Naive thymus-derived CD8-positive, alpha-beta T cell (primary cell): ENCODE data around the gene PLEKHA7. TPM values are rescaled to one million over a fixed set of nuclear protein-coding genes. Genes with fewer than 3 reads are reported as not detected.

Experiments
- ATAC-seq, 2 donors: fragments of 150-1000 bp; cut with Tn5 transposase in 1 of 2; sonication (Bioruptor Pico), chemical (Tn5 transposase) in 1 of 2; 1 replicate in 1 of 2; 2 replicates in 1 of 2; pipeline ENCODE4 v1.10.0; 2021; ENCODE audit warnings: mild to moderate bottlenecking in 2 of 2, moderate library complexity in 2 of 2
- POLR2A ChIA-PET: fragments of 350-600 bp; sonication (Branson Sonifier 250); formaldehyde crosslinking; loops from one replicate; lab custom pipeline; 2021; ENCODE audit warnings: antibody characterized with exemption; lab: Charles Lee
- DNase-seq, 10 donors: peaks; one replicate each; pipeline versions ENCODE4 v3.0.0 to v3.0.0-alpha.2; 2020 to 2022
- H3K27ac Mint-ChIP-seq, 10 donors: one replicate each; pipeline ENCODE4 v1.8.0; 2020 to 2022; ENCODE audit warnings: mild to moderate bottlenecking in 10 of 10, mixed read lengths in 10 of 10, moderate library complexity in 4 of 10, inconsistent platforms in 1 of 10
- H3K27me3 Mint-ChIP-seq, 5 donors: one replicate each; pipeline ENCODE4 v1.8.0; 2021 to 2022; ENCODE audit warnings: mixed read lengths in 5 of 5
- H3K36me3 Mint-ChIP-seq, 3 donors: one replicate each; pipeline ENCODE4 v1.8.0; 2020 to 2022; ENCODE audit warnings: mixed read lengths in 3 of 3, mild to moderate bottlenecking in 2 of 3, inconsistent platforms in 1 of 3
- H3K4me1 Mint-ChIP-seq, 4 donors: one replicate each; pipeline ENCODE4 v1.8.0; 2021 to 2022; ENCODE audit warnings: mixed read lengths in 4 of 4
- H3K4me3 Mint-ChIP-seq, 10 donors: one replicate each; pipeline ENCODE4 v1.8.0; 2020 to 2022; ENCODE audit warnings: mild to moderate bottlenecking in 10 of 10, mixed read lengths in 10 of 10, moderate library complexity in 6 of 10, inconsistent platforms in 1 of 10
- H3K9me3 Mint-ChIP-seq, 9 donors: one replicate each; pipeline ENCODE4 v1.8.0; 2020 to 2022; ENCODE audit warnings: mixed read lengths in 9 of 9, mild to moderate bottlenecking in 3 of 9, inconsistent platforms in 1 of 9, moderate library complexity in 1 of 9
- polyA plus RNA-seq, 3 donors: library from polyadenylated mRNA; unstranded; fragments of 300-500 nt; fragmentation: Illumina TruSeq; gene quantifications; one replicate each; pipeline ENCODE4 v1.2.3, GENCODE V29; 2021
- total RNA-seq, 8 experiments: library from RNA in 2 of 8; stranded (reverse) in 2 of 8; gene quantifications; one replicate each; pipeline ENCODE4 v1.2.3 and lab custom pipeline; 2021 to 2026

The PLEKHA7 gene
- total and polyA plus RNA-seq, 5 experiments from 2014 or later = 0.77 to 0.96 TPM; not detected in 3

DNA sequence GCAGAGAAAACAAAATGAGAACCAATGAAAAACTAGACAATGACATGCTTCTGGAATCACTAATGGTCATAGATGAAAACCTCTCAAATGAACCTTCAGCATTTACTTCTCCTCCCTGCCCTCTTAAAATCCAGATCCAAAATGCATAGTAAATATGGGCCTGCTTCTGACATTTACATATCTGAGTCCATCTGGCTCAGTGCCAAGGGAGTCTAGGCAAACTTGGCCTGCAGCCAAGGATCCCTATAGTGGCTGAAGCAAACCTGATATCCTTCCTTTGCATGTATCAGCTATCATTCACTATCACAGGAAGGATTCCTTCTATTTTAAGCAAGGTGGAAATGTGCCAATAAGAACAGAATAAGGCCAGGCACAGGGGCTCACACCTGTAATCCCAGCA is 170.9 kb downstream of the PLEKHA7 start:
- Mint-ChIP-seq H3K9me3 (no peaks in the 10 kb centered on the region), H3K4me1 (no peaks in the 10 kb centered on the region), H3K27ac (no peak overlapping the region), H3K27me3 (no peaks in the 10 kb centered on the region), H3K36me3 (no peaks in the 10 kb centered on the region), H3K4me3 (no peak overlapping the region)
- DNase-seq (no peak), ATAC-seq (no peak)
- POLR2A ChIA-PET = no interaction called here

DNA sequence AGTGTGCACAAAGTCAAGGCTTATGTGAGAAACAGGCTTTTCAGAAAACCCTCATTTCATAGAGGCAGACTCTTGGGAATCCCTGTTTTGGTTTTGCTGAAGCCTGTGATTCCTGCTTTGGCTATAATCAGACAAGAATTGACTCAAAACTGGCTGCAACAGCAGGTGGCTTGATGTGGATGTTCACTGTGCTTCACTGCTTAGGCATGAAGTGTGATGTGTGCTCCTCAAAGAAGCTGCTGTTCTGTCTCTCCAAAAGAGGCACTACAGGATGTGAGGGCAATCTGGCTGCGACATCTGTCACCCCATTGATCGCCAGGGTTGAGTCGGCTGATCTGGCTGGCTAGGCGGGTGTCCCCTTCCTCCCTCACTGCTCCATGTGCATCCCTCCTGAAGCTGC is 172.2 kb downstream of the PLEKHA7 start:
- Mint-ChIP-seq H3K9me3 (no peaks in the 10 kb centered on the region), H3K36me3 (no peaks in the 10 kb centered on the region), H3K4me1 (no peaks in the 10 kb centered on the region), H3K27me3 (peaks cover 0 to 3% (median 0%) of the 10 kb centered on the region in 5 donors), H3K27ac (no peak overlapping the region), H3K4me3 (no peak overlapping the region)
- POLR2A ChIA-PET = no interaction called here
- no peak for DNase-seq
- no peak for ATAC-seq

DNA sequence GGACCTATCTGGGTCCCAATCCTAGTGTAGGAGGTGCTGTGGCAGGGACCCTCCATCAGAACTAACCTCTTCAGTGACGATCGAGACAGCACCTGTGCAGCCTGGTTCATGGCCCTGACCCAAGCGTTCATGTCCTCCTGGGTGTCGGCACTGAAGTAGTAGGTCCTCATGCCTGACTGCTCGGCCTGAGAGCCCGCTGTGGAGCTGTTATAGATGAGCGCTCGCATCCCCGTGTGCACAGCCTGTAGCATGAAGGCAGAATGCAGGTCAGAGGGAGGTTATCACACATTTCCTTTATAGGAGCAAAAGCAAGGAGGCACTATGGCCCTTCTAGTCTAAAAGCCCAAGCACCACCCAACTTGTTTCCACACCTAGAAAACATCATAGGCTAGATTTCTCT is 172.7 kb downstream of the PLEKHA7 start:
- no peak overlapping the region for H3K27ac Mint-ChIP-seq
- H3K4me1 Mint-ChIP-seq = no peaks in the 10 kb centered on the region
- no peaks in the 10 kb centered on the region for H3K9me3 Mint-ChIP-seq
- H3K36me3 Mint-ChIP-seq = no peaks in the 10 kb centered on the region
- peaks cover 0 to 3% (median 0%) of the 10 kb centered on the region in 5 donors for H3K27me3 Mint-ChIP-seq
- DNase-seq (no peak), ATAC-seq (no peak)
- no peak overlapping the region for H3K4me3 Mint-ChIP-seq
- POLR2A ChIA-PET = no interaction called here

DNA sequence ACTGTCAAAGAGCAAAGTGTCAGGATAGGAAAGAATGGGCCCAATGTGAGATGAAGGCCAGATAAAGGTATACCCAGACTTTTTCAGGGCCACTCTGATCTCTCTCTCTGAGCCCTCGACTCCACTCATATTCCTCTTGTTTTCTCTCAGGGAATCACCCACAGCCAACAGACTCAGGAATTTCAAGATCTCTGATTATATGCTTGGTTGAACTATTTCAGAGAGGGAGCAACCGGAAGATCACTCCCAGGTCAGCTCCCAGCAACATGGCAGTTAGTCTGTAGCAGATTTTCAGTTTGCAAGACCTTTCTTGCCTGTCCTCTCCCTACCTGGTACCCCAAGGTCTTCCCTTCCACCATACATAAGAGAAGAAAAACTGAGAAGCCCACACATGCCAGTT is 173.3 kb downstream of the PLEKHA7 start:
- peaks cover 0 to 3% (median 0%) of the 10 kb centered on the region in 5 donors for H3K27me3 Mint-ChIP-seq
- no peaks in the 10 kb centered on the region for H3K4me1 Mint-ChIP-seq
- DNase-seq (no peak), ATAC-seq (no peak)
- H3K27ac Mint-ChIP-seq = no peak overlapping the region
- H3K36me3 Mint-ChIP-seq = no peaks in the 10 kb centered on the region
- no peaks in the 10 kb centered on the region for H3K9me3 Mint-ChIP-seq
- POLR2A ChIA-PET = no interaction called here
- no peak overlapping the region for H3K4me3 Mint-ChIP-seq

DNA sequence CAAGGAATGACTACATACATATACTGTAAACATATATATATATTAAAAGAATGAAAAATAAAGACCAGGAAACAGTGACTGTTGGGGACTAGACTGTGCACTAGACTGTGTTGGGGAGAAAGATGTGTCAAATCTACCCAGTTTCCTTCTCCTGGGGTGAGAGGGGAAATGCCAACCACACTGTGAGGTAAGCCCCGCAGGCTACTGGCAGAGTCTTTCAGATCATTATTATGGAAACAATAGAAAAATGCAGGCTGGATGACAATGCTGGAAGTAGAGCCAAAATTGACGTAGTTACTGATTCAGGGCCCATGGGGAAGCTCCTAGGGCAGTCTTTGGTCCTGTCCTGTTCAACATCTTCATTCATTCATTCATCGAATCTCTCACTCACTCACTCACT is 174.4 kb downstream of the PLEKHA7 start:
- H3K4me3 Mint-ChIP-seq = no peak overlapping the region
- no peaks in the 10 kb centered on the region for H3K9me3 Mint-ChIP-seq
- H3K36me3 Mint-ChIP-seq = no peaks in the 10 kb centered on the region
- no peaks in the 10 kb centered on the region for H3K4me1 Mint-ChIP-seq
- peaks cover 0 to 3% (median 0%) of the 10 kb centered on the region in 5 donors for H3K27me3 Mint-ChIP-seq
- H3K27ac Mint-ChIP-seq = no peak overlapping the region
- DNase-seq (no peak), ATAC-seq (no peak)
- POLR2A ChIA-PET = no interaction called here

DNA sequence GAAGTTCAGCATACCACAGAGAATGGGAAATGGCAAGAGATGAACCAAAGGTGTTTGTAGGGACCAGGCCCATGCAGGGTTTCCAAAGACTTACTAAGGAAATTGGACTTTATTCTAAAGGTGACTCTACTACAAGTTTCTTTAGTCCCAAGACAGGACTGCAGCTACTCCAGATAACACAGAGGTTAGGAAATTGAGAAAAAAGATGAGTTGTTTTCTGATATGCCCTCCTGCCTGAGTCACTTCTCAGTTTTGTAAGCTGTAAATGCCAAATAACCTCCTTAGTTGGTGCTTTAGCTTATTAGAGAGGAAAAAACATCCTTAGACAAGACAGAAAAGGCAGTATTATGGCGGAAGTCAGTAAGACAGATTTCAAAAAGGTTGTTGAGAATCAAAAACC is 179.8 kb downstream of the PLEKHA7 start:
- ATAC-seq (no peak), DNase-seq (no peak)
- no peak overlapping the region for H3K4me3 Mint-ChIP-seq
- H3K4me1 Mint-ChIP-seq = no peaks in the 10 kb centered on the region
- POLR2A ChIA-PET = no interaction called here
- peak overlapping the region in 1 of 10 donors; percentile 3 for H3K27ac Mint-ChIP-seq
- H3K9me3 Mint-ChIP-seq = no peaks in the 10 kb centered on the region
- peaks cover 0 to 3% (median 0%) of the 10 kb centered on the region in 5 donors for H3K27me3 Mint-ChIP-seq
- no peaks in the 10 kb centered on the region for H3K36me3 Mint-ChIP-seq

DNA sequence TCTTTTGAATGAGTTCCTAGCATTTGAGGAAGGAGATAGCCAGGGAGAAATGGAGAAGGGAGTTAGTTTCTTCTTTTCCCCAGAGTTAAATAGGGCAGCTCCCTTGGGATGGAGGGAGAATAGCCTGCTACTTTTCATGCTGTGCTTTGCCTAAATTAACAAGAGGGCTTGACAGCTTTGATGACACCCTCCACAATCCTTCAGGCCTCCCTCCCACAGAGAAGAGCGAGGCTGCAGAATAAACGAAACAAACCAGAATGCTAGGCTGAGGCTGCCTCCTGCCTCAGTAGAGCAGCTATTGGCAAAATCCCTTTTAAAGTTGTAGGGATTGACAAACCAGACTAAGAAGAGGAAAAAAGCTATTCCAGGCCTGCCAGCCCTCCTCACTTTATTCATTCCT is 181.2 kb downstream of the PLEKHA7 start:
- Mint-ChIP-seq H3K27ac (no peak overlapping the region), H3K27me3 (peaks cover 0 to 3% (median 0%) of the 10 kb centered on the region in 5 donors), H3K9me3 (no peaks in the 10 kb centered on the region), H3K4me1 (no peaks in the 10 kb centered on the region), H3K4me3 (no peak overlapping the region), H3K36me3 (no peaks in the 10 kb centered on the region)
- ATAC-seq (no peak), DNase-seq (no peak)
- POLR2A ChIA-PET = no interaction called here

DNA sequence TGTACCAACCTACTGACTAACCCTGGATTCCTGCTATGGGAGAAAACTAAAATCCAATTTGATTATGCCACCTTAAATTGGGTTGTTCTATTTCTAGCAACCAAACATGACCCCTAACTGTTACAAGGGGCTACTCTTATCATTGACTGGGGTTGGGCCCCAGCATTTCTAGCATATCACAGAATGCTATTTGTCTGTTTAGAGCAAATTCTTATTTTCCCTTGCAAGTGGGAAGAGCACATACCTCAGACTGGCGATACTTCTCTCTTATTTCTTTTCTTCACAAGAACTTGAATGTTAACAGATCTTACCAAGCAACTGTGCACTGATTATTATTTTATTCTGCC is 182.0 kb downstream of the PLEKHA7 start:
- Mint-ChIP-seq H3K36me3 (no peaks in the 10 kb centered on the region), H3K4me1 (no peaks in the 10 kb centered on the region), H3K27ac (no peak overlapping the region), H3K27me3 (peaks cover 0 to 3% (median 0%) of the 10 kb centered on the region in 5 donors), H3K9me3 (no peaks in the 10 kb centered on the region), H3K4me3 (no peak overlapping the region)
- POLR2A ChIA-PET = no interaction called here
- DNase-seq = no peak
- ATAC-seq = no peak

DNA sequence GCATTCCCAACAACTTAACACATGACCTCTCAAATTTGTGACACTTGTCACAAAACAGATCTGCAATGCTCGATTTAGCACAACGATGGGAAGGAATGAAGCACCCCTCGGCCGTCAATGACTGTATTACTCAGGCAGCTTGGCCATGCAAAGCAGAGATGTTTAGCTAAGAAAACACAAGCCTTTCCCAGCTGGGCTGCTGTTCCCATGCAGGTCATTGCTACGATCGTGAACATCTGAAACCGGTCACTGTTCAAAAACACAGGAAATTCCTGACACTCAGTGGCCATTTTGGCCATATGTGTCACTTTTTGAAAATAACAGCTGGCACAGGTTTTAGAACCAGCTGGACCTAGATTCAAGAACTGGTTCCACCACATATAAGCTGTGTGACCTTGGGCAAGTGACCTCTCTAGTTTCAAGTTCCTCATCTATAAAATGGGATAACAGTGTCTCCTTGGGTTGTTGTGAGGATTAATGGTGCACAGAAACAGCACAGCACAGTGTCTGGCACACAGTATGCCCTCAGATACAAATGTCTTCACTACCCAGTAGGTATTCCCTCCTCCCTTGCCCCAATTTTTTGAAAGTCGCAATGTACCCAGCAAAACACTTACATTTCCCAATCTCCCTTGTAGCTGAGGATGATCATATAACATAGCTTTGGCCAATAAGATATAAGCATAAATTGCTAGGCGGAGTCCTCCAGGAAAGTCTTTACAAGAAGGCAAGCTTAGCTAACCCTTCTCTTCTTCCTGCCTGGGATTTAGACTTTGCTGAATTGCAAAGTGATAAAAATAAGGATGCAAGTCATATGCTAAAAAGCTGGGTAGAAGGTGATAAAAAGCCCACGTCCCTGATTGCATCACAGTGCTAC is 182.7 kb downstream of the PLEKHA7 start:
- H3K27me3 Mint-ChIP-seq = peaks cover 0 to 3% (median 0%) of the 10 kb centered on the region in 5 donors
- H3K9me3 Mint-ChIP-seq = no peaks in the 10 kb centered on the region
- H3K4me3 Mint-ChIP-seq = no peak overlapping the region
- no peak for DNase-seq
- no peaks in the 10 kb centered on the region for H3K4me1 Mint-ChIP-seq
- POLR2A ChIA-PET = no interaction called here
- no peak for ATAC-seq
- H3K36me3 Mint-ChIP-seq = no peaks in the 10 kb centered on the region
- no peak overlapping the region for H3K27ac Mint-ChIP-seq

DNA sequence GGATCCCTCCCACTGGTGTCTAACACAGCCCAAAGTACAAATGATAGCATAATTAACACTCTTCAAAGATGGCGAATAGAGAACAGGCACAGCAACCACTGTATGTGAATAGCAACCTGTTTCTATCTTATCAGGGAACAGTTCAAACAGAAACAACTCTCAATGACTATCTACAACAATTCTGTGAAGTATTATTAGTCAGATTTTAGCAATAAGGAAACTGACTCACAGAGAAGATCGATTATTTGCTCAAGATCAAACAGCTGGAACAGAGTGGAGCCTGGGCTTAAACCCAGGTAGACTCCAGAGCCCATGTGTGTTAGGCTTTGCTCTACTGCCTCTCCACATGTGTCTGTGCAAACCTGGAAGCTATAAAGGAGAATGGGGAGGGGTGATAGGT is 187.1 kb downstream of the PLEKHA7 start:
- no peak for ATAC-seq

DNA sequence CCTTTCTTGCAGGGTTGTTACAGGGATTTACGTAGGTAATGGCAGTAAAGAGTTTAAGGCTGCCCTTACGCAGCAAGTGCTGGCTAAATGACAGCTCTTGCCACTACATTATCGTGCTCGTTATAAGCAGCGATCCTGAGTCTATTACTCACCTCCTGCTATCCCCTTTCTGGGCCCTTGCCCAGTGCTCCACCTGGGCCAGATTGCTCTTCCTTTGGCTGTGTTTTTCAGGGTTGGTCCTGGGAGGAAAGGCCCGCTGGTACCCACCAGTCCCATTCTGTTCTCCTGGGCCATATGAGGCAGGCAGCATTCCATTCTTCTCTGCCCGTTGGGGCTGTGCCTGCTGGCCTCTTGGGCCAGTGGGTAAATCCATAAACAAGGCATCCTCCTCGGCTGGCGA is 188.2 kb downstream of the PLEKHA7 start:
- Mint-ChIP-seq H3K36me3 (no peaks in the 10 kb centered on the region), H3K27me3 (peaks cover 0 to 6% (median 0%) of the 10 kb centered on the region in 5 donors), H3K27ac (peak overlapping the region in 1 of 10 donors; percentile 69), H3K9me3 (no peaks in the 10 kb centered on the region), H3K4me3 (no peak overlapping the region), H3K4me1 (no peaks in the 10 kb centered on the region)
- DNase-seq = no peak
- POLR2A ChIA-PET = no interaction called here
- no peak for ATAC-seq

More for the DNA sequence above, 187.1 kb downstream of the PLEKHA7 start:
- H3K27me3 Mint-ChIP-seq = peaks cover 0 to 6% (median 0%) of the 10 kb centered on the region in 5 donors
- no peak overlapping the region for H3K4me3 Mint-ChIP-seq
- no peaks in the 10 kb centered on the region for H3K36me3 Mint-ChIP-seq
- DNase-seq = no peak
- POLR2A ChIA-PET = interaction anchor here (0.6 kb wide), 1 partner anchor 140 kb away, joined by 3 read pairs; no protein-coding TSS in a partner anchor
- H3K9me3 Mint-ChIP-seq = no peaks in the 10 kb centered on the region
- no peak overlapping the region for H3K27ac Mint-ChIP-seq
- no peaks in the 10 kb centered on the region for H3K4me1 Mint-ChIP-seq

DNA sequence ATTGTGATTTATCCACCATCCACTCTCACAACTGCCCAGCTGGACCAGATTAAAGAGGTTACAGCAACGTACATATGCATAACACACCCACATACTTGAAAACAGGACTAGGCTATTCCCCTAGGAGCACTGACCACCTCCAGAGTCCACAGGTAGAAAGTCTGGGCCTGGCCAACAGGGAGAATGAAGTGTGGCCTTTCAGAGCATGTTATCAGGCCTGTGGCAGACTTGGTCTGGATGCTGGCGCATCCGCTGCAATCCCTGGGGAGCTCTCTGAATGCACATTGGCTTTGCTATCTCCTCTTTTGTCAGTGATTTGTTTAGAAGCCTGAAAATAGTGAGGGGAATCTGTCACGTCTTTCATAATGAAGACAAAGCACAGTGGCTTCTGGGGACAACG is 189.1 kb downstream of the PLEKHA7 start:
- ATAC-seq = no peak
- Mint-ChIP-seq H3K27me3 (peaks cover 0 to 9% (median 0%) of the 10 kb centered on the region in 5 donors), H3K36me3 (no peaks in the 10 kb centered on the region), H3K27ac (no peak overlapping the region), H3K4me3 (no peak overlapping the region), H3K4me1 (peaks cover 0 to 6% (median 2%) of the 10 kb centered on the region in 4 donors), H3K9me3 (no peaks in the 10 kb centered on the region)
- no peak for DNase-seq
- POLR2A ChIA-PET = no interaction called here

DNA sequence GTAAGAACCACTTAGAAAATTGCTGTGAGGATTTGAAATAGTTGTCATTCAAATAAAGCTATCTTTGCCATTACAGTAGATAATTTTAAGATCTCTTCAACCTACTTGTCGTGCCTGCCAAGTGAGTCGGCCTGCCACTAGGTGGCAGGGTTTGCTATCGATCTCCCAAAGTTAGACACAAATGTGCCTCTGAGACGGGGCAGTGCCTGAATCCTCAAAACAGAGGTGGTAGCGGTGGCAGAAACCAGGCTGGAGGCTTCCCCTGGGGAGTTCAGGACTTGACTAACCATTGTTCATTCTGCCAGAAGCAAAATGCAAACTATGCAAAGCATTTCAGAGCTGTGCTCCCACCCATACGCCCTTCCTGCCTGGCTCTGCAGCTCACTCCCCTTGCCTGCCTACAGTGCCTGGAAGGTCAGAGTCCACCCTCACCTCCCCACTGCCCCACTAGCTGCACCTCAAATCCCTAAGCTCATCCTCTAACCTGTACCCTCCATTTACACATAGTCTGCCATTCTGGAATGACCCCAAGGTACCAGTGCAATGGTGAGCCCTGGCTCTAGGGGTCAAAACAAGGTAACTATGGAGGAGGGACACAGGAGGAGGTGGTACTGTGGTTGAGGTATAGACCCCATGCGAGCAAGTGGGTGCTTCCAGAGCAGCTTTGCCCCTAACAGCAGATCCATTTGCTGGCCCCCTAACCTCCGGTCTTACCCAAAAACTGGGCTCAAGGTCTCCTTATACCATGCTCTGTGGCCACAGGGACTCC is 193.7 kb downstream of the PLEKHA7 start:
- peaks cover 0 to 6% (median 2%) of the 10 kb centered on the region in 4 donors for H3K4me1 Mint-ChIP-seq
- peak; percentile 42 to 49 for ATAC-seq
- H3K4me3 Mint-ChIP-seq = no peak overlapping the region
- no peaks in the 10 kb centered on the region for H3K36me3 Mint-ChIP-seq
- DNase-seq = peak in 8 of 10 donors; percentile 17 to 76 (median 36)
- H3K27ac Mint-ChIP-seq = peak overlapping the region in 3 of 10 donors; percentile 16 to 68 (median 46)
- POLR2A ChIA-PET = no interaction called here
- H3K9me3 Mint-ChIP-seq = no peaks in the 10 kb centered on the region
- H3K27me3 Mint-ChIP-seq = peaks cover 0 to 3% (median 0%) of the 10 kb centered on the region in 5 donors
